RWPE1 (cell line): ENCODE data around the gene CYYR1.
A peak's percentile ranks its signal among the peaks of the same experiment; 100 is the strongest.
"Not testable (repeated sequence)": the region's sequence is repeated elsewhere in the genome, so short reads cannot be mapped to it uniquely, and the experiment has no call there.

Experiments
- CTCF ChIA-PET: fragments of 350-600 bp; sonication (Branson Sonifier 250); formaldehyde crosslinking; extraction: SDS; loops from one replicate; lab custom pipeline; 2021; lab: Yijun Ruan, JAX
- POLR2A ChIA-PET: fragments of 400-600 bp; formaldehyde crosslinking; extraction: SDS; loops from one replicate; lab custom pipeline; 2020; ENCODE audit warnings: antibody characterized with exemption; ENCODE audit not compliant: low non-redundant PET; lab: Yijun Ruan, JAX
- DNase-seq: peaks from one replicate; pipeline ENCODE4 v3.0.0; 2012; ENCODE audit warnings: low spot score
- H3K27ac ChIP-seq: fragments of 450-650 bp; 2 replicates; pipeline ENCODE4 v1.5.1; 2017
- TF ChIP-seq, protein P1 (sequence below): fragments of 450-650 bp; conservative IDR thresholded peaks from 2 replicates; pipeline ENCODE4 v1.5.1; 2017; ENCODE audit warnings: low read depth, mild to moderate bottlenecking

CYYR1 gene

DNA sequence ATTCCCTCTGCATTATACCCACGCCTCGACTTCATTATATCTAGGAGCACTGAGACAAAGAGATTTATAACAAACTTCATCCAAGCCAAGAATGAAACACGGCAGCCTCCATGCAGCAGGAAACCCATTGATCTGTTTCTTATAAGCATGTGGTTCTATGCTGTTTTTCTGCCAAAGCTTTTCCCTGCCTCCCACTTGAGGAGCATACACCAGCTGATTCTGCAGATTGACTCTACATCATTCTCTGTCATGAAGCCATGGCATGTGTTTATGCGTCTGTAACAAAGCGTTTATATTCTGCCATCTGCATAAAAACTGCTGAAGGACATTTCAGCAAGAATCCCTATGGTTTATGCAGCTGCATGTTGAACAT is 102.0 kb downstream of the CYYR1 start:
- no peak overlapping the region for H3K27ac ChIP-seq
- POLR2A ChIA-PET: no interaction called here
- TF ChIP-seq, protein P1, sequence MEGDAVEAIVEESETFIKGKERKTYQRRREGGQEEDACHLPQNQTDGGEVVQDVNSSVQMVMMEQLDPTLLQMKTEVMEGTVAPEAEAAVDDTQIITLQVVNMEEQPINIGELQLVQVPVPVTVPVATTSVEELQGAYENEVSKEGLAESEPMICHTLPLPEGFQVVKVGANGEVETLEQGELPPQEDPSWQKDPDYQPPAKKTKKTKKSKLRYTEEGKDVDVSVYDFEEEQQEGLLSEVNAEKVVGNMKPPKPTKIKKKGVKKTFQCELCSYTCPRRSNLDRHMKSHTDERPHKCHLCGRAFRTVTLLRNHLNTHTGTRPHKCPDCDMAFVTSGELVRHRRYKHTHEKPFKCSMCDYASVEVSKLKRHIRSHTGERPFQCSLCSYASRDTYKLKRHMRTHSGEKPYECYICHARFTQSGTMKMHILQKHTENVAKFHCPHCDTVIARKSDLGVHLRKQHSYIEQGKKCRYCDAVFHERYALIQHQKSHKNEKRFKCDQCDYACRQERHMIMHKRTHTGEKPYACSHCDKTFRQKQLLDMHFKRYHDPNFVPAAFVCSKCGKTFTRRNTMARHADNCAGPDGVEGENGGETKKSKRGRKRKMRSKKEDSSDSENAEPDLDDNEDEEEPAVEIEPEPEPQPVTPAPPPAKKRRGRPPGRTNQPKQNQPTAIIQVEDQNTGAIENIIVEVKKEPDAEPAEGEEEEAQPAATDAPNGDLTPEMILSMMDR: no peak
- no peak for DNase-seq
- CTCF ChIA-PET: interaction anchor here (0.6 kb wide), 1 partner anchor 180 kb away, joined by 3 read pairs; no protein-coding TSS in a partner anchor

DNA sequence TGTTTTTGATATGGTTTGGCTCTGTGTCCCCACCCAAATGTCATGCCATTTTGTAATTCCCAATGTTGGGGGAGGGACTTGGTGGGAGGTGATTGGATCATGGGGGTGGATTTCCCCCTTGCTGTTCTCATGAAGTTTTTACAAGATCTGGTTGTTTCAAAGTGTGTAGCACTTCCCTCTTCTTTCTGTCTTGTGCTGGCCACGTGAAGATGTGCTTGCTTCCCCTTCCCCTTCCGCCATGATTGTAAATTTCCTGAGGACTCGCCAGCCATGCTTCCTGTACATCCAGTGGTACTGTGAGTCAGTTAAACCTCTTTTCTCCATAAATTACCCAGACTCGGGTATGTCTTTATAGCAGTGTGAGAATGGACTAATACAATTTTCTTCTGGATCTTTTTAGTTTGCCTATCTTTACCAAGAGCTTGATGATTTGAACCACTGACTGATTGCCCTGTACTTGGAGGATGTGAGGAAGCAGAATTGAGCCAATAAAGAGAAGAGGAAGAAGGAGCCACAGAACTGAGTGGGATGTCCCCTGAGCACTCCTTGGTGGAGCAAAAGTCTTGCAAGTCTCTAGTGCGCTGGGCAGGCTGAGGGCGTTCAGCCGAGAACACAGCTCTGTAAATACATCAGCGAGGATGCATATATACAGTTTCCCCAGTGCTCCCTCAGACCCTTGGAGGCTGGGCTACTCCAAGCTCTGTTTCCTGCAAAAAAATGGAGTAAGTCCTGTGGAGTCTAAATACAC is 102.6 kb downstream of the CYYR1 start:
- H3K27ac ChIP-seq: no peak overlapping the region; the same call in 1 of the 2 replicates
- ChIA-PET POLR2A (no interaction called here), CTCF (interaction anchor here (0.6 kb wide), 1 partner anchor 179 kb away, joined by 3 read pairs; no protein-coding TSS in a partner anchor)
- DNase-seq: no peak
- TF ChIP-seq, protein P1: no peak

DNA sequence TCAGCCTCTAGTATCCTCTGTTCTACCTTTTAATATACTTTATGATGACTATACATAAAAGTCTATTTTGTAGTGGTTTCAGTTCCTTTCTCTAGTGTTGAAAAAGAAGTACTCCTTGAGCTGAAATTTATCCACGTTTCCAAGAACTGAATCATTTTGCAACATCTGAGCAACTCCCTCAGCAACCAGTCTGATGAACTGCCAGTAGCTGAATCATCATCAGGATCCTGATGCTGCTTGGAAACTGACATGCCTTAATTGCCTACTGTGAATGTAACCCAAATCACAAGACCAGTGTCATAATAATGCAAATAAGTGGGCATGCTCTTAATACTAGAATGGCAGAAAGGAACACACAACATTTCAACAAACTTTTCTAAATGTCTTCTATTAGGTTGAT is 103.3 kb downstream of the CYYR1 start:
- DNase-seq: peak; percentile 53
- POLR2A ChIA-PET: interaction anchor here (0.6 kb wide), 1 partner anchor 610 kb away, joined by 6 read pairs; no protein-coding TSS in a partner anchor

DNA sequence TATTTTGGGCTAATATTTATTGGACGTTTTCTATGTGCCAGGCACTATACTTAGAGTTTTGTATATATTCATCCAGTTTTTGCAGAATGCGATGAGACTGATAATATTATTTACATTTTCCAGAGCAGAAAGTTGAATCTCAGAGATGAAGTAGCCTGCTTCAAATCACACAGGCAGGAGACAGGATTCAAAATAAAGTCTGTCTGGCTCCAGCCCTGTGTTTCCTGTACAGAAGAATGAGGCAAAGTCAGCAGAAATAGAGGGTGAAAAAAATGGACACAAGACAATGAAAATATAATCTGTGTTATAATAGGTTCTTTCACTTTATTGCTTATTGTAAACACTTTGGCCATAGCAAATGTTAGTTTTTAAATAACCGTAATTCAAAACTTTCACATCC is 107.2 kb downstream of the CYYR1 start:
- no peak overlapping the region for H3K27ac ChIP-seq
- no peak for DNase-seq
- ChIA-PET POLR2A (no interaction called here), CTCF (no interaction called here)
- TF ChIP-seq, protein P1: no peak

More for the DNA sequence above, 103.3 kb downstream of the CYYR1 start:
- TF ChIP-seq, protein P1: no peak
- CTCF ChIA-PET: no interaction called here
- H3K27ac ChIP-seq: no peak overlapping the region

DNA sequence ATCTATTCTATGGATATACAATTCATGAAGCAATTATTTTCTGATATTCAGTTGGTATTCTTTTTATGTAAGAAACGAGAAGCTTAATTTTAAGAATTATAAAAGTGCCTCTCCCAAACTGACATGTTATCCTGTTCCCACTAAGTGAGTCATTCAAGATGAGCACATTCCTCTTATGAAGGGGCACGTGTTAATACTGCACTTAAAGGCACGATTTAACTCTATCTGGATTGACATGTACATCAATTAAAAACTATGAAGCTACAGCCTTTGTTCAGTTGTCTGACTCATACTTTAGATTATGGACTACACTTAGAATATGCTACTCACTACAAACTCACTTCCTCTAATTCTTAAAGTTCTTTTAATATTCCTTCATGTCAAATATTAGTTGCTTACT is 111.6 kb downstream of the CYYR1 start:
- ChIA-PET CTCF (interaction anchor here (0.8 kb wide), 1 partner anchor 20 kb away, joined by 3 read pairs; no protein-coding TSS in a partner anchor), POLR2A (no interaction called here)
- TF ChIP-seq, protein P1: no peak
- H3K27ac ChIP-seq: no peak overlapping the region
- DNase-seq: peak; percentile 45

DNA sequence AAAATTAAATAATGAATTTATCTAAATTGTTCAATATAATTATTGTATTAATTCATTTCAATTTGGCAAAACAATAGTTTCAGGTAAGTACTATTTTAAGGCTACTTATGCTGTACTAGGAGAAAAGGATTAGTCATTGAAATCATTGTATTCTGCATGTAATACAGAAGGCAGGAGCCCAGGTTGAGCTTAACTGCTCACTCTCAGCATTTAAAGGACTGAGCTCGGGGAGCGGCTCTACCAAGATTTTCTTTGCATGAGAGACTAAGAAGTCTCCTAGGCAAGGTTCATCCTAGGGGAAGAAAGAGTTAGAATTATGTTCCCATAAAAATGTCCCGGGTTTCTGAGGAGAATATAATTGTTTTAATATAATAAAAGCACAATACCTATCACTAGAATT is 112.5 kb downstream of the CYYR1 start:
- TF ChIP-seq, protein P1: no peak
- DNase-seq: no peak
- ChIA-PET CTCF (no interaction called here), POLR2A (no interaction called here)
- no peak overlapping the region for H3K27ac ChIP-seq

DNA sequence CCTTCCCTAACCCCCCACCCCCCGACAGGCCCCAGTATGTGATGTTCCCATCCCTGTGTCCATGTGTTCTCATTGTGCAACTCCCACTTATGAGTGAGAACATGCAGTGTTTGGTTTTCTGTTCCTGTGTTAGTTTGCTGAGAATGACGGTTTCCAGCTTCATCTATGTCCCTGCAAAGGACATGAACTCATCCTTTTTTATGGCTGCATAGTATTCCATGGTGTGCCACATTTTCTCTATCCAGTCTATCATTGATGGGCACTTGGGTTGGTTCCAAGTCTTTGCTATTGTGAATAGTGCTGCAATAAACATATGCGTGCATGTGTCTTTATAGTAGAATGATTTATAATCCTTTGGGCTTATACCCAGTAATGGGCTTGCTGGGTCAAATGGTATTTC is 114.2 kb downstream of the CYYR1 start:
- DNase-seq, CTCF ChIA-PET, H3K27ac ChIP-seq, POLR2A ChIA-PET: not testable (repeated sequence)
